DND-41 (cell line): ENCODE data around the gene EXOC1.
"Not testable (repeated sequence)": the region's sequence is repeated elsewhere in the genome, so short reads cannot be mapped to it uniquely, and the experiment has no call there.

Source experiments
- ATAC-seq: fragments of 200-7000 bp; cut with Tn5 transposase; 3 replicates; pipeline ENCODE4 v1.9.1; 2021; ENCODE audit warnings: low read depth; ENCODE audit not compliant: insufficient read depth
- DNase-seq: peaks from one replicate; pipeline ENCODE4 v3.0.0-alpha.2; 2020
- H2AFZ ChIP-seq: 2 replicates; pipeline ENCODE4 v1.6.0; 2012; ENCODE audit warnings: low read depth, low read length
- H3K27ac ChIP-seq: 2 replicates; pipeline ENCODE4 v1.5.1; 2012; ENCODE audit warnings: low read length, inconsistent platforms
- H3K27me3 ChIP-seq: fragments of 200-600 bp; sonication (generic); 2 replicates; pipeline ENCODE4 v1.6.0; 2012; ENCODE audit warnings: low read length, mild to moderate bottlenecking, inconsistent platforms; ENCODE audit not compliant: insufficient read depth, poor library complexity
- H3K36me3 ChIP-seq: 2 replicates; pipeline ENCODE4 v1.5.1; 2012; ENCODE audit warnings: low read length, inconsistent platforms; ENCODE audit not compliant: insufficient read depth
- H3K4me1 ChIP-seq: 2 replicates; pipeline ENCODE4 v1.5.1; 2012; ENCODE audit warnings: mild to moderate bottlenecking, low read length; ENCODE audit not compliant: insufficient read depth
- H3K4me2 ChIP-seq: 2 replicates; pipeline ENCODE4 v1.6.0; 2012; ENCODE audit warnings: mild to moderate bottlenecking, moderate library complexity, low read length, inconsistent platforms; ENCODE audit not compliant: insufficient read depth
- H3K4me3 ChIP-seq, 2 experiments: fragments of 200-600 bp in 1 of 2; shearing (Covaris generic) in 1 of 2; 2 replicates each; pipeline ENCODE4 v1.5.1; 2012 to 2016; ENCODE audit warnings: inconsistent platforms in 2 of 2, low read length in 2 of 2, mild to moderate bottlenecking in 2 of 2, low read depth in 1 of 2, moderate library complexity in 1 of 2
- H3K79me2 ChIP-seq: 2 replicates; pipeline ENCODE4 v1.6.0; 2012; ENCODE audit warnings: low read length, inconsistent platforms; ENCODE audit not compliant: insufficient read depth
- H3K9ac ChIP-seq: 2 replicates; pipeline ENCODE4 v1.6.0; 2012; ENCODE audit warnings: low read depth, mild to moderate bottlenecking, inconsistent platforms, low read length, moderate library complexity
- H3K9me3 ChIP-seq: 2 replicates; pipeline ENCODE4 v1.5.1; 2012; ENCODE audit warnings: low read length, moderate library complexity, mild to moderate bottlenecking, inconsistent platforms; ENCODE audit not compliant: insufficient read depth, severe bottlenecking
- H4K20me1 ChIP-seq: 2 replicates; pipeline ENCODE4 v1.6.0; 2012; ENCODE audit warnings: low read length; ENCODE audit not compliant: insufficient read depth
- CTCF ChIP-seq: IDR thresholded peaks from 2 replicates; pipeline ENCODE4 v1.5.1; 2012; ENCODE audit warnings: borderline replicate concordance, low read length, moderate library complexity, mild to moderate bottlenecking; ENCODE audit not compliant: poor library complexity, severe bottlenecking; ENCODE audit errors: extremely low read depth
- EZH2 ChIP-seq: IDR thresholded peaks from 3 replicates; pipeline ENCODE4 v1.6.1; 2012; ENCODE audit warnings: borderline replicate concordance, low read depth, mild to moderate bottlenecking, moderate library complexity, low read length, inconsistent platforms; ENCODE audit not compliant: severe bottlenecking

The EXOC1 gene

GRCh38 chr4:55838356-55838755, 15.1 kb upstream of the EXOC1 start:
- H3K79me2 ChIP-seq, result no peaks in the 10 kb centered on the region
- H3K27me3 ChIP-seq, result no peaks in the 10 kb centered on the region
- H2AFZ ChIP-seq, result no peak overlapping the region
- TF ChIP-seq EZH2, result no peak
- no peak for TF ChIP-seq CTCF
- H3K9me3 ChIP-seq, result no peaks in the 10 kb centered on the region
- H4K20me1 ChIP-seq, result no peaks in the 10 kb centered on the region
- H3K4me2 ChIP-seq, result no peak overlapping the region
- H3K36me3 ChIP-seq, result no peaks in the 10 kb centered on the region
- no peak overlapping the region for H3K27ac ChIP-seq
- no peaks in the 10 kb centered on the region for H3K4me1 ChIP-seq
- H3K4me3 ChIP-seq, result no peak overlapping the region
- no peak for ATAC-seq
- no peak overlapping the region for H3K9ac ChIP-seq
- no peak for DNase-seq

- Histone ChIP-seq H3K9me3 (no peaks in the 10 kb centered on the region), H3K36me3 (no peaks in the 10 kb centered on the region), H3K4me1 (no peaks in the 10 kb centered on the region), H4K20me1 (no peaks in the 10 kb centered on the region), H3K9ac (no peak overlapping the region), H3K79me2 (no peaks in the 10 kb centered on the region), H3K27ac (no peak overlapping the region), H3K27me3 (no peaks in the 10 kb centered on the region), H2AFZ (no peak overlapping the region), H3K4me2 (no peak overlapping the region), H3K4me3 (no peak overlapping the region)
- DNase-seq (no peak), ATAC-seq (no peak)
- TF ChIP-seq EZH2 (no peak), CTCF (no peak)
Observed at GRCh38 chr4:55838952-55839351, 14.5 kb upstream of the EXOC1 start.

GRCh38 chr4:55840956-55841355, 12.5 kb upstream of the EXOC1 start:
- H4K20me1 ChIP-seq, result no peaks in the 10 kb centered on the region
- H3K27ac ChIP-seq, result no peak overlapping the region
- no peaks in the 10 kb centered on the region for H3K79me2 ChIP-seq
- no peak overlapping the region for H3K9ac ChIP-seq
- ATAC-seq (no peak), DNase-seq (no peak)
- no peaks in the 10 kb centered on the region for H3K36me3 ChIP-seq
- TF ChIP-seq CTCF (no peak), EZH2 (no peak)
- no peaks in the 10 kb centered on the region for H3K27me3 ChIP-seq
- no peak overlapping the region for H3K4me3 ChIP-seq
- no peak overlapping the region for H2AFZ ChIP-seq
- H3K9me3 ChIP-seq, result no peaks in the 10 kb centered on the region
- H3K4me1 ChIP-seq, result no peaks in the 10 kb centered on the region
- no peak overlapping the region for H3K4me2 ChIP-seq

- not testable (repeated sequence) for H4K20me1 ChIP-seq, H3K9me3 ChIP-seq, H3K4me2 ChIP-seq, ATAC-seq, H3K79me2 ChIP-seq, H3K27ac ChIP-seq, H3K9ac ChIP-seq, H3K4me3 ChIP-seq, H2AFZ ChIP-seq, H3K27me3 ChIP-seq, H3K36me3 ChIP-seq, H3K4me1 ChIP-seq, DNase-seq
Observed at GRCh38 chr4:55841373-55842239, 11.8 kb upstream of the EXOC1 start.

GRCh38 chr4:55842312-55842711, 11.1 kb upstream of the EXOC1 start:
- not testable (repeated sequence) for ATAC-seq, H3K9me3 ChIP-seq, H3K27me3 ChIP-seq, DNase-seq, H3K27ac ChIP-seq, H3K4me1 ChIP-seq, H3K4me2 ChIP-seq, H4K20me1 ChIP-seq, H3K9ac ChIP-seq, H3K4me3 ChIP-seq, H3K36me3 ChIP-seq, H3K79me2 ChIP-seq, H2AFZ ChIP-seq
